GM19468 (cell line): ENCODE measurements around the gene HOXD12.

ENCODE experiments used
- ATAC-seq: cut with Tn5 transposase; IDR thresholded peaks from one replicate; pipeline ENCODE4 v1.9.1; 2021; ENCODE audit warnings: mild to moderate bottlenecking, moderate library complexity, moderate number of reproducible peaks; ENCODE audit not compliant: unreplicated experiment; ENCODE audit errors: extremely low read depth

The HOXD12 gene

GRCh38 chr2:176117162-176117822 lies 17.7 kb downstream of the HOXD12 start:
- no peak for ATAC-seq

- no peak for ATAC-seq
These were observed 18.3 kb downstream of the HOXD12 start for GRCh38 chr2:176117823-176118371.

GRCh38 chr2:176118601-176119339 lies 19.2 kb downstream of the HOXD12 start:
- no peak for ATAC-seq

GRCh38 chr2:176120364-176121189 lies 21.0 kb downstream of the HOXD12 start:
- no peak for ATAC-seq

GRCh38 chr2:176121190-176122051 lies 21.8 kb downstream of the HOXD12 start:
- ATAC-seq = no peak

GRCh38 chr2:176122052-176122682 lies 22.6 kb downstream of the HOXD12 start:
- no peak for ATAC-seq

GRCh38 chr2:176122683-176123410 lies 23.3 kb downstream of the HOXD12 start, which contains the start of gene HOXD9:
TSS of gene HOXD9 (plus strand) at chr2:176122719. CDS start at chr2:176122769, 50 bp downstream.
- ATAC-seq = no peak

- no peak for ATAC-seq
These were observed 24.0 kb downstream of the HOXD12 start for GRCh38 chr2:176123411-176124109.

GRCh38 chr2:176124110-176124946 lies 24.7 kb downstream of the HOXD12 start:
- no peak for ATAC-seq

- ATAC-seq = no peak
These were observed 25.6 kb downstream of the HOXD12 start for GRCh38 chr2:176124947-176125771.

GRCh38 chr2:176125772-176126054 lies 26.1 kb downstream of the HOXD12 start:
- no peak for ATAC-seq

GRCh38 chr2:176126929-176127773 lies 27.6 kb downstream of the HOXD12 start:
- no peak for ATAC-seq

GRCh38 chr2:176127774-176128072 lies 28.1 kb downstream of the HOXD12 start:
- no peak for ATAC-seq

GRCh38 chr2:176128172-176128981 lies 28.8 kb downstream of the HOXD12 start:
- no peak for ATAC-seq
